Fibroblast of the aortic adventitia (primary cell): Measurements from ENCODE around the gene TNIP1. TPM values are rescaled to one million over a fixed set of nuclear protein-coding genes. Genes with fewer than 3 reads are reported as not detected.

Experiments used
- DNase-seq: peaks from one replicate; pipeline ENCODE4 v3.0.0-alpha.2; 2010; ENCODE audit warnings: low read depth
- H3K4me3 ChIP-seq: 2 replicates; pipeline ENCODE4 v1.5.1; 2011; ENCODE audit warnings: low read depth, mild to moderate bottlenecking, control low read depth, low read length, moderate library complexity
- total RNA-seq: library from RNA; depleted of rRNA; stranded (reverse); fragments of >200 nt; gene quantifications from 2 replicates; pipeline ENCODE4 v1.2.3, GENCODE V29; 2012; ENCODE audit warnings: low replicate concordance
- TF ChIP-seq, protein P1 (sequence below): IDR thresholded peaks from 2 replicates; pipeline ENCODE4 v1.5.1; 2011; ENCODE audit warnings: mild to moderate bottlenecking, low read length, control low read depth, inconsistent platforms; ENCODE audit not compliant: insufficient read depth

The TNIP1 gene
- total RNA-seq, 1 donor = 42.9 TPM

DNA sequence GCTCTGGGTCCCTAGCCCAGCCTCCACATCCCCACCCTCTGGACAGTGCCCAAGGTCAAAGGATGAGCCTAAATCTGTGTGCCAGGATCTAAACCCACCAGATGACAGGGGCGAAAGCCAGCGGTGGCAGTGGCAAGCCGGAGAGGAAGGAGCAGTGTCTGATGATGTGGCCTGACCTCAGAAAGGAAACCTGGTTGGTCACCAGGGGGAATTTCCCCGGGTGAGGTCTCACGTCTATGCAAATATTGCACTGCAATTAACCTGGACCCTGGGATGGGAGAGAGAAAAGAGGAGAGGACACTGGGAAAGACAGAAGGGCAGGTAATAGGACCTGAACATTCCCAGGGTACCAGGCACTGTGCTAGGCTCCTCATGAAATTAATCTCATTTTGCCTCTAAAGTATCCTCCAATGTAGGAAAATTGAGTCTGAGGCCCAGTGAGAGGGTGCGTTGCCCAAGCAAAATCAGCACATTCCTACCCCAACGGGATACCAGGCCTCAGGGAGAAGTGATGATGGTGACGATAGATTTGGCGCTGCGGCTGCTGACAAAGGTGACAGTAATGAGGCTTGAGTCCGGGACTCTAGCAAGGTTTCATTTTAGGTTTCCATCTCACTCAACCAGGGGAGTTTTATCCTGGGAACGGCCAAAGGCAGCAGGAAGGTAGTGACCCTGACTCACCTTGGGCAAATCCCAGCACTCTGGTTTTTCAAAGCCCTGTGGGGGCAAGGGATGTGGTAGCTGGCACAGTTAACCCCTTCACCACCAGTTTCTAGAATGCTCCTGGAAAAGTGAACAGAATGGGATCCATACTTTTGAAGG is 13.4 kb upstream of the TNIP1 start:
- TF ChIP-seq, protein P1, sequence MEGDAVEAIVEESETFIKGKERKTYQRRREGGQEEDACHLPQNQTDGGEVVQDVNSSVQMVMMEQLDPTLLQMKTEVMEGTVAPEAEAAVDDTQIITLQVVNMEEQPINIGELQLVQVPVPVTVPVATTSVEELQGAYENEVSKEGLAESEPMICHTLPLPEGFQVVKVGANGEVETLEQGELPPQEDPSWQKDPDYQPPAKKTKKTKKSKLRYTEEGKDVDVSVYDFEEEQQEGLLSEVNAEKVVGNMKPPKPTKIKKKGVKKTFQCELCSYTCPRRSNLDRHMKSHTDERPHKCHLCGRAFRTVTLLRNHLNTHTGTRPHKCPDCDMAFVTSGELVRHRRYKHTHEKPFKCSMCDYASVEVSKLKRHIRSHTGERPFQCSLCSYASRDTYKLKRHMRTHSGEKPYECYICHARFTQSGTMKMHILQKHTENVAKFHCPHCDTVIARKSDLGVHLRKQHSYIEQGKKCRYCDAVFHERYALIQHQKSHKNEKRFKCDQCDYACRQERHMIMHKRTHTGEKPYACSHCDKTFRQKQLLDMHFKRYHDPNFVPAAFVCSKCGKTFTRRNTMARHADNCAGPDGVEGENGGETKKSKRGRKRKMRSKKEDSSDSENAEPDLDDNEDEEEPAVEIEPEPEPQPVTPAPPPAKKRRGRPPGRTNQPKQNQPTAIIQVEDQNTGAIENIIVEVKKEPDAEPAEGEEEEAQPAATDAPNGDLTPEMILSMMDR = no peak
- H3K4me3 ChIP-seq = no peak overlapping the region
- DNase-seq = no peak

DNA sequence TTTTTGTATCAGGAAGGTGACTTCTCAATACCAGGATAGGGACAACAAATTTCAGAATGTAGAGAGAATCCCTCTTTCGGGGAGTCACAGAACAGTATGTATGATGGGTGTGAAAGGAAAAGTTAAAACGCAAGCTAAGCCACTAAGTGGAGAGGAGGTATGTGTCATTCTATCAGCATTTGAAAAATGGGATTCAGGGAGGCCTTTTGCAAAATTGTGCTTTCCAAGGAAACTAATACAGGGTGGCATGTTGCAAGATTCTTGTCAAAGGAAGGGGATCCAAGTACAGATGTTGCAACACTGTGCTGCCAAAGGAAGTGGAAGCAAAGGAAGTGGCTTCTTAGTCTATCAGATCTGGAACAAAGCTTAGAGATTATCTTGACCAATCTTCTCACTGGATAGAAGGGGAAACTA is 12.6 kb upstream of the TNIP1 start:
- TF ChIP-seq, protein P1 = no peak
- peak; percentile 97 for DNase-seq
- no peak overlapping the region for H3K4me3 ChIP-seq

DNA sequence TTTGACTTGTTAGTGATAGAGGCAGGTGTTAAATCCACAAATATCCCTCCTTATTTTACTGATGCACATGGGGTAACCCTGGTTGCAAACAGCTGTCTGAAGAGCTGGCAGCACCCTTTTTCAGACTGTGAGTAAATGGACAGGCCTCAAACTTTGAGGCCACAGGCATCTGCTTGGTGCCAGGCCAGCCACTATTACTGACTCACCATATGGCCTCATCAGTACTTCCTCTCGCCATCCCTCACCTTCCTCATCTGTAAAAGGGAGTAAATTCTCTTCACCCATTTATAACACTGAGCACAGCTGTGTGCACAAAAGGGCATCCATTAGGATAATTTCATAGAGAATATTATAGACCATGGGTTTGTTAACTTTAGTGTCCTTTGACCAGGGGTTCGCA is 11.9 kb upstream of the TNIP1 start:
- TF ChIP-seq, protein P1 = no peak
- peak; percentile 59 for DNase-seq
- no peak overlapping the region for H3K4me3 ChIP-seq

DNA sequence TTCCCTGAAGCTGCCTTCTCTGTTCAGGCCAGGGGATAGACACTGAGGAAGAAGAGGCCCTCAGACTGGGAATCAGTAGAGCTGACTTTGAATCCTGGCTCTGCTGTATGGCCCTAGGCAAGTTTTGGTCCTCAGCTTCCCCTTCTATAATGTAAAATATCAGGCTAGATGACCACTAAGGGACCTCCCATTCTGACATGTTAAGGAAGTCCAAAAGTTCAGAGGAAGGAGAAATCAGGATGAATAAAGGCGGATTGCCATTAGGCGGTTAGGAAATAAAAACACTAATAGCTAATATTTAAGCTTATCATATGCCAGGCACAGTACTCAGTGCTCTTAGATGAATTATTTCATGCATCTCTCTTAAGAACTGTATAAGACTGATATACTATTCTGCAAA is 8.9 kb upstream of the TNIP1 start:
- no peak overlapping the region for H3K4me3 ChIP-seq
- TF ChIP-seq, protein P1 = no peak
- DNase-seq = no peak

DNA sequence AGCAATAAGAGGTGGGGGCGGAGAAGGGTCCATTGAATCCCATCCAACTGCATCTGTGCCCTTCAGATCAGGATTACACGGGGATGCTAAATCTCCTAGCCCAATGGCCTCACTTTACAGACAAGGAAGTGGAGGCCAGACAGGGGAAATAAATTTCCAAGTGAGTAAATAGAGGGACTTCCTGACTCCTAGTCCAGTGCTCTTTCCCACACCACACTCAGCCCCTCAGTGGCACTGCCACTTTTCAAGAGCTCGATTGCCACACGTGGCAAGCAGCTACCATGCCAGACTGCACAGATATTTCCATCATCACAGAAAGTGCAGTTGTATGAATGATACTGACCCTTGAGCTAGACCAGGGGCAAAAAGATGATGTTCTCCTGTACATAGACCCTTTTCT is 8.2 kb upstream of the TNIP1 start:
- DNase-seq = no peak

DNA sequence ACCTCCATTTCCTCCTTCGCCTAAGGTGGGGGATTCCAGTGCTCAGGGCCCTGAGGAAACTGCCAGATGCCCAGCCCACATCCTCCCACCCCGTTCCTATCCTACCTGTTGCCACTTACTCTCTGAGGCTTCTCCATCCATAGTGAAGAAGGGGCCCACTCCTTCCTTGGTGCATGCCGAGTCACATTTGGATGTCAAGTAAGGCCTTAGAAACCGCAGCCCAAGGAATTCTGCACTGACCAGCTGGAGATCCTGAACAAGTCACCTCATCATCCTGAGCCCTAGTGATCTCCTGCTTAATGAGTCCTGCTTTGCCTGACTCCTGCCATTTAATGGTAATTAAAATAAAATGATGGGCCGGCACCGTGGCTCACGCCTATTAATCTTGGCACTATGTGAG is 6.7 kb upstream of the TNIP1 start:
- no peak for DNase-seq
- H3K4me3 ChIP-seq = no peak overlapping the region
- TF ChIP-seq, protein P1 = no peak

More for the DNA sequence above, 8.2 kb upstream of the TNIP1 start:
- TF ChIP-seq, protein P1 = no peak
- no peak overlapping the region for H3K4me3 ChIP-seq
